Measurements from ENCODE around the gene MACROD1.
"Not testable (repeated sequence)": the region's sequence is repeated elsewhere in the genome, so short reads cannot be mapped to it uniquely, and the experiment has no call there.

The MACROD1 gene

GRCh38 chr11:64051297-64051696 lies 114.6 kb downstream of the MACROD1 start:
- H3K4me3 ChIP-seq (replicated peaks in 1 of 2; ENCODE audit: low read depth in 2 of 2, low read length in 2 of 2) = no peak overlapping the region
- TF ChIP-seq CTCF (IDR thresholded peaks at IDR 0.05; ENCODE audit: low read depth, low read length) = no peak
- no peak for DNase-seq (ENCODE audit: low read depth in 2 of 2)

GRCh38 chr11:64049509-64049908 lies 116.4 kb downstream of the MACROD1 start:
- no peak overlapping the region for H3K4me3 ChIP-seq (replicated peaks in 1 of 2; ENCODE audit: low read depth in 2 of 2, low read length in 2 of 2)
- no peak for DNase-seq (ENCODE audit: low read depth in 2 of 2)
- TF ChIP-seq CTCF (IDR thresholded peaks at IDR 0.05; ENCODE audit: low read depth, low read length) = no peak

GRCh38 chr11:64048042-64048854 lies 117.7 kb downstream of the MACROD1 start:
- no peak overlapping the region for H3K4me3 ChIP-seq (replicated peaks in 1 of 2; ENCODE audit: low read depth in 2 of 2, low read length in 2 of 2)
- TF ChIP-seq CTCF (IDR thresholded peaks at IDR 0.05; ENCODE audit: low read depth, low read length) = no peak
- no peak for DNase-seq (ENCODE audit: low read depth in 2 of 2)

- DNase-seq (ENCODE audit: low read depth in 2 of 2); H3K4me3 ChIP-seq (replicated peaks in 1 of 2; ENCODE audit: low read depth in 2 of 2, low read length in 2 of 2): not testable (repeated sequence)
Measured at GRCh38 chr11:64047373-64047772, 118.5 kb downstream of the MACROD1 start.

- no peak for DNase-seq (ENCODE audit: low read depth in 2 of 2)
- TF ChIP-seq CTCF (IDR thresholded peaks at IDR 0.05; ENCODE audit: low read depth, low read length) = no peak
- no peak overlapping the region for H3K4me3 ChIP-seq (replicated peaks in 1 of 2; ENCODE audit: low read depth in 2 of 2, low read length in 2 of 2)
Measured at GRCh38 chr11:64045700-64046099, 120.2 kb downstream of the MACROD1 start.

- DNase-seq (ENCODE audit: low read depth in 2 of 2) = no peak
- no peak for TF ChIP-seq CTCF (IDR thresholded peaks at IDR 0.05; ENCODE audit: low read depth, low read length)
- no peak overlapping the region for H3K4me3 ChIP-seq (replicated peaks in 1 of 2; ENCODE audit: low read depth in 2 of 2, low read length in 2 of 2)
Measured at GRCh38 chr11:64044730-64045393, 121.1 kb downstream of the MACROD1 start.

- TF ChIP-seq CTCF (IDR thresholded peaks at IDR 0.05; ENCODE audit: low read depth, low read length) = no peak
- no peak overlapping the region for H3K4me3 ChIP-seq (replicated peaks in 1 of 2; ENCODE audit: low read depth in 2 of 2, low read length in 2 of 2)
- DNase-seq (ENCODE audit: low read depth in 2 of 2) = no peak
Measured at GRCh38 chr11:64043545-64043944, 122.4 kb downstream of the MACROD1 start.
